Mesodermal cell (in vitro differentiated cells): ENCODE results near the gene TNNT3.

Experiments used
- H3K27ac ChIP-seq: 2 replicates; pipeline ENCODE4 v1.7.0; 2013; ENCODE audit warnings: mild to moderate bottlenecking, low read depth, low read length, moderate library complexity; ENCODE audit not compliant: severe bottlenecking
- H3K36me3 ChIP-seq: 2 replicates; pipeline ENCODE4 v1.7.1; 2013; ENCODE audit warnings: mild to moderate bottlenecking, low read length, moderate library complexity; ENCODE audit not compliant: control insufficient read depth, insufficient read depth
- H3K4me1 ChIP-seq: one replicate; pipeline ENCODE4 v1.7.1; 2013; ENCODE audit warnings: mild to moderate bottlenecking, low read length; ENCODE audit not compliant: insufficient read depth, control insufficient read depth, poor library complexity, severe bottlenecking
- H3K4me3 ChIP-seq: 2 replicates; pipeline ENCODE4 v1.7.0; 2013; ENCODE audit warnings: low read length, control low read depth, mild to moderate bottlenecking; ENCODE audit not compliant: insufficient read depth, poor library complexity, severe bottlenecking; ENCODE audit errors: extremely low read depth
- H3K9me3 ChIP-seq: 2 replicates; pipeline ENCODE4 v1.7.1; 2013; ENCODE audit warnings: mild to moderate bottlenecking, low read length, moderate library complexity; ENCODE audit not compliant: control insufficient read depth
- WGBS, 2 experiments: methylation state at CpG; one replicate each; pipeline ENCODE4 v1.1.5; 2013; ENCODE audit warnings: missing lambda C conversion rate in 2 of 2; ENCODE audit not compliant: insufficient coverage in 2 of 2; 5-methylcytosine and 5-hydroxymethylcytosine counted together

TNNT3 gene

GRCh38 chr11:1918436-1919315, 827 bp upstream of the TNNT3 start:
- 88 to 97% methylated on average over 20 to 22 of the region's 29 CpGs for WGBS, 2 experiments
- H3K9me3 ChIP-seq, result no peaks in the 10 kb centered on the region
- no peaks in the 10 kb centered on the region for H3K36me3 ChIP-seq
- no peak overlapping the region for H3K27ac ChIP-seq
- no peak overlapping the region for H3K4me3 ChIP-seq
- H3K4me1 ChIP-seq, result peaks cover 5% of the 10 kb centered on the region

GRCh38 chr11:1920128-1920908, 815 bp downstream of the TNNT3 start:
- 89 to 93% methylated on average over 13 to 16 of the region's 25 CpGs for WGBS, 2 experiments
- Histone ChIP-seq H3K4me3 (no peak overlapping the region), H3K36me3 (no peaks in the 10 kb centered on the region), H3K27ac (no peak overlapping the region), H3K9me3 (no peaks in the 10 kb centered on the region), H3K4me1 (peaks cover 5% of the 10 kb centered on the region)

GRCh38 chr11:1920909-1921573, 1.5 kb downstream of the TNNT3 start:
- Histone ChIP-seq H3K4me1 (peaks cover 5% of the 10 kb centered on the region), H3K27ac (no peak overlapping the region), H3K36me3 (no peaks in the 10 kb centered on the region), H3K9me3 (no peaks in the 10 kb centered on the region), H3K4me3 (no peak overlapping the region)
- WGBS, 2 experiments, result 84 to 86% methylated on average over 15 to 19 of the region's 21 CpGs

GRCh38 chr11:1921574-1922141, 2.2 kb downstream of the TNNT3 start:
- Histone ChIP-seq H3K9me3 (no peaks in the 10 kb centered on the region), H3K4me3 (no peak overlapping the region), H3K36me3 (no peaks in the 10 kb centered on the region), H3K4me1 (peaks cover 7% of the 10 kb centered on the region), H3K27ac (no peak overlapping the region)
- 86 to 87% methylated on average over 16 to 18 of the region's 18 CpGs for WGBS, 2 experiments

GRCh38 chr11:1922481-1923081, 3.1 kb downstream of the TNNT3 start:
- Histone ChIP-seq H3K4me1 (peaks cover 13% of the 10 kb centered on the region), H3K4me3 (no peak overlapping the region), H3K27ac (no peak overlapping the region), H3K9me3 (no peaks in the 10 kb centered on the region), H3K36me3 (no peaks in the 10 kb centered on the region)
- 84 to 85% methylated on average over 7 to 10 of the region's 14 CpGs for WGBS, 2 experiments

- no peak overlapping the region for H3K27ac ChIP-seq
- H3K9me3 ChIP-seq, result no peaks in the 10 kb centered on the region
- WGBS, 2 experiments, result 90 to 92% methylated on average over 16 to 18 of the region's 22 CpGs
Observed at GRCh38 chr11:1923201-1923956, 3.9 kb downstream of the TNNT3 start.

GRCh38 chr11:1924181-1924580, 4.7 kb downstream of the TNNT3 start:
- no peak overlapping the region for H3K4me3 ChIP-seq
- no peaks in the 10 kb centered on the region for H3K36me3 ChIP-seq
- peaks cover 21% of the 10 kb centered on the region for H3K4me1 ChIP-seq
- WGBS, 2 experiments, result 92 to 94% methylated on average over 17 of the region's 17 CpGs
- no peaks in the 10 kb centered on the region for H3K9me3 ChIP-seq
- no peak overlapping the region for H3K27ac ChIP-seq

More at GRCh38 chr11:1923201-1923956, 3.9 kb downstream of the TNNT3 start:
- Histone ChIP-seq H3K4me3 (no peak overlapping the region), H3K4me1 (peaks cover 18% of the 10 kb centered on the region), H3K36me3 (no peaks in the 10 kb centered on the region)

GRCh38 chr11:1924646-1925372, 5.3 kb downstream of the TNNT3 start:
- Histone ChIP-seq H3K27ac (no peak overlapping the region), H3K4me3 (no peak overlapping the region), H3K4me1 (peaks cover 21% of the 10 kb centered on the region), H3K9me3 (no peaks in the 10 kb centered on the region), H3K36me3 (no peaks in the 10 kb centered on the region)
- WGBS, 2 experiments, result 81 to 85% methylated on average over 16 to 17 of the region's 21 CpGs

- Histone ChIP-seq H3K27ac (no peak overlapping the region), H3K4me3 (no peak overlapping the region), H3K9me3 (no peaks in the 10 kb centered on the region), H3K4me1 (peaks cover 25% of the 10 kb centered on the region), H3K36me3 (no peaks in the 10 kb centered on the region)
- WGBS, 2 experiments, result 94 to 97% methylated on average over 10 to 21 of the region's 23 CpGs
Observed at GRCh38 chr11:1925373-1926155, 6.1 kb downstream of the TNNT3 start.
